GM12864 (cell line): Measurements from ENCODE around the gene GPR176.

Source experiments
- DNase-seq: peaks from one replicate; pipeline ENCODE4 v3.0.0-alpha.2; 2011; ENCODE audit warnings: low read depth
- H3K4me3 ChIP-seq: 2 replicates; pipeline ENCODE4 v1.5.1; 2011; ENCODE audit warnings: mild to moderate bottlenecking, low read depth, low read length, control low read depth
- TF ChIP-seq, protein P1 (sequence below): IDR thresholded peaks from 2 replicates; pipeline ENCODE4 v1.5.1; 2011; ENCODE audit warnings: low read depth, mild to moderate bottlenecking, moderate library complexity, low read length, control low read depth, inconsistent platforms; ENCODE audit errors: missing control alignments

The GPR176 gene

GRCh38 chr15:39887211-39887610 lies 32.9 kb downstream of the GPR176 start:
- TF ChIP-seq, protein P1, sequence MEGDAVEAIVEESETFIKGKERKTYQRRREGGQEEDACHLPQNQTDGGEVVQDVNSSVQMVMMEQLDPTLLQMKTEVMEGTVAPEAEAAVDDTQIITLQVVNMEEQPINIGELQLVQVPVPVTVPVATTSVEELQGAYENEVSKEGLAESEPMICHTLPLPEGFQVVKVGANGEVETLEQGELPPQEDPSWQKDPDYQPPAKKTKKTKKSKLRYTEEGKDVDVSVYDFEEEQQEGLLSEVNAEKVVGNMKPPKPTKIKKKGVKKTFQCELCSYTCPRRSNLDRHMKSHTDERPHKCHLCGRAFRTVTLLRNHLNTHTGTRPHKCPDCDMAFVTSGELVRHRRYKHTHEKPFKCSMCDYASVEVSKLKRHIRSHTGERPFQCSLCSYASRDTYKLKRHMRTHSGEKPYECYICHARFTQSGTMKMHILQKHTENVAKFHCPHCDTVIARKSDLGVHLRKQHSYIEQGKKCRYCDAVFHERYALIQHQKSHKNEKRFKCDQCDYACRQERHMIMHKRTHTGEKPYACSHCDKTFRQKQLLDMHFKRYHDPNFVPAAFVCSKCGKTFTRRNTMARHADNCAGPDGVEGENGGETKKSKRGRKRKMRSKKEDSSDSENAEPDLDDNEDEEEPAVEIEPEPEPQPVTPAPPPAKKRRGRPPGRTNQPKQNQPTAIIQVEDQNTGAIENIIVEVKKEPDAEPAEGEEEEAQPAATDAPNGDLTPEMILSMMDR = no peak
- no peak for DNase-seq
- no peak overlapping the region for H3K4me3 ChIP-seq

- TF ChIP-seq, protein P1 = no peak
- DNase-seq = no peak
- no peak overlapping the region for H3K4me3 ChIP-seq
These were observed 33.6 kb downstream of the GPR176 start for GRCh38 chr15:39886418-39886817.

DNA sequence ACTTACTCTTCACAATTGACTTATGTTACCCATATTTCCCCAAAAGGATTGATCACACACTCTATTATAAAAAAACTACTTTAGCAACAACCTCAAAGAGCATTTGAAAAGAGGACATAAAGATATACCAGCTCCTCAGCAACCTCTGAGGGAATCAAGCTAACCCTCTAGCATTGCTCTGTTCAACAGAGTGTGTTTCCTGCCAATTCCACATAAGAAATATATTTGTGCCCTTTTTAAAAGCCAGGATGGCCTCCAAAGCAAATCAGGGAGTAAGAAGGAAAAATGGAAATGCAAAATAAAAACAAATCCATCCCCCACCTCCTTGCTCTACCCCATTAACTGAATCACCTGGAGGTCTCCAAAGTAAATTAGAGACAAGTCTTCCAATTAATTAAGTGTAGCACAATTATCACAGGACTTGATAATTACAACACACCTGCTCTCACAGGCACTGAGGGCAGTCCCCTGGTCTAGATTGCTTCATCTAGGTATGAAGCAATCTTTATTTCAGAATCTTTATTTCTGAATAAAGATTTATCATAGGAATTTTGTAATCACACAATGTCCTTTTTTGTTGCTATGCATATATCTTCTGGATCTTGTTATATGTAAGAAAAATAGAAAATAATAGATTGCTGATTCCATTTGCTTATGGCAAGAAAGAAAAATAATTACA lies 34.8 kb downstream of the GPR176 start:
- TF ChIP-seq, protein P1 = no peak
- no peak for DNase-seq
- H3K4me3 ChIP-seq = no peak overlapping the region

- no peak overlapping the region for H3K4me3 ChIP-seq
- DNase-seq = no peak
- TF ChIP-seq, protein P1 = no peak
These were observed 35.7 kb downstream of the GPR176 start for GRCh38 chr15:39884351-39884750.

DNA sequence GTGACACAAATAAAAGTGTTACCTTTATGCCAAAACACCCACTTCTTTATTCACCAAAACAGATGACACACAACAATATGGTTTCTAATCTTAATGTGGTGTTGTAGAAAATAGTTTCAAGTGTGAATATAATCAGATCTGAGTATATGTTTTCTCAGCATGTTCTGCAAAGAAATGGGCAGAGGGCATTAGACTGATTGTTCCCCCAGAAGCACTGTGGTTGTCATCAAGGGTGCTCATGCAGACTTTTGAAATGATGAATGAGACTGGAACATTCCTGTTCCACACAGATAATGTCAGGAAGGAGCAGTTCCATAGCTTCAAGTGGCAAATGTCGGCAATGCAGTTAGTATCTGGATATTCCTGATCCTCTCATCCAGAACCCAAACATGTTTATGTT lies 37.5 kb downstream of the GPR176 start:
- TF ChIP-seq, protein P1 = no peak
- no peak overlapping the region for H3K4me3 ChIP-seq
- no peak for DNase-seq

DNA sequence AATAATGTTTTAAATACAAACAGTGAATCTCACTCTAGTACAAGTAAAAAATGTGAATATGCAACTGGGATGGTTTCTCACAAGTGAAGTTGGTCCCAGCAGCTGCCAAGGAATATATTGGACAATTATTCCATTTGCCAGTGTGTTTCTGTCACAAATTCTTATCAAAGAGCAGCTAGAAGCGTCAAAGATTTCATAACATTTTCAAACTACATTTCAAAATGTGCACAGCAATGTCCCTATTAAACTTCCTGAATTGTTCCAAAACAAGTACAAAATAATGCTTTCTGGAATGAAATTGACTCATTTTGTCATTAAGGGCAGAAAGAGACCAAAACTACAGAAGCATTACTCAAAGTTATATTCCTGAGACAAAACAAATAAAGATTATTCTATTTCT lies 38.3 kb downstream of the GPR176 start:
- no peak overlapping the region for H3K4me3 ChIP-seq
- TF ChIP-seq, protein P1 = no peak
- no peak for DNase-seq

- DNase-seq = no peak
- no peak overlapping the region for H3K4me3 ChIP-seq
- TF ChIP-seq, protein P1 = no peak
These were observed 39.2 kb downstream of the GPR176 start for GRCh38 chr15:39880718-39881387.
